Uterus (tissue), 2 donors: ENCODE data around the gene KRT2.

ENCODE experiments used
- POLR2A ChIP-seq, 2 donors: fragments of 450-650 bp; IDR thresholded peaks; one replicate each; pipeline ENCODE4 v1.6.1; 2016; ENCODE audit warnings: antibody characterized with exemption in 2 of 2, mild to moderate bottlenecking in 1 of 2, moderate library complexity in 1 of 2
- TF ChIP-seq, protein P1 (sequence below), 4 experiments: fragments of 200-600 bp in 2 of 4; fragments of 450-650 bp in 2 of 4; sonication (generic) in 2 of 4; IDR thresholded peaks; one replicate each; pipeline ENCODE4 v1.5.1; 2016 to 2019; ENCODE audit warnings: antibody characterized with exemption in 4 of 4, mild to moderate bottlenecking in 2 of 4, moderate library complexity in 1 of 4

DNA sequence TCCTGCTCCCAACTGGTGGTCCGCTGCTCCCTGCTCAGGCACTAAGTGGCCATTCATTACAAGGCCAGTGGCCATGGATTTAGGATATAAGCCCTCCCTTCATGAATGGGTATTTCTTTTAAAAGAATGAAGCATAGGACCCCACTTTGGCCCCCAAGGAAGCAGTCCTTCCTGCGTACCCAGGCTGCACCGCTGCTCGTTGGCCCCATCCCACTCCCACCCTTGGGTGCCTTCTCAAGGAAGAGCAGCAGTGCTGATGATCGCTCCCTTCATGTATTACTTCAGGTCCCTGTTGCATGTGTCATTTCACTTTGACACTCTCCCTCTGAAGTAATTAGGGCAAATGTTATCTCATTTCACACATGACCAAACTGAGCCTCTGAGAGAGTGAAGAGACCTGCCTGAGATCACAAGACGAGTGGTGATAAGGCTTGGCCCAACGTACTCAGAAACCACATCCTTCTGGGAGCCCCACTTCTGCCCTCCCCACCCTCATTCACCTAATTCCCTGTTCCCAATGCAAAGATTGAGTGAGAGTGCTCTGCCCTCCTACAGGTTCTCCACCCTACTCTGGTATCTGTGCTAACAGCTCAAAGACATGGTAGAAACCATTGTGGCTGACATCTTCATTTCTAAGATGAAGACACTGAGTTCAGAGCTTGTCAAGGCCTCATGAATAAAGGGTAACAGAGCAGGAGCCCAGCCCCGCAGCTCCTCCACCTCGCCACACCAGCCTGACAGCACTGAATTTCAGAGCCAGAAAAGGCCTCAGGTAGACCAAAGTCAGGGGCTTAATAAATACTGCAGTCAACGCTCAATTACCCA lies 10.3 kb upstream of the KRT2 start:
- TF ChIP-seq, protein P1, sequence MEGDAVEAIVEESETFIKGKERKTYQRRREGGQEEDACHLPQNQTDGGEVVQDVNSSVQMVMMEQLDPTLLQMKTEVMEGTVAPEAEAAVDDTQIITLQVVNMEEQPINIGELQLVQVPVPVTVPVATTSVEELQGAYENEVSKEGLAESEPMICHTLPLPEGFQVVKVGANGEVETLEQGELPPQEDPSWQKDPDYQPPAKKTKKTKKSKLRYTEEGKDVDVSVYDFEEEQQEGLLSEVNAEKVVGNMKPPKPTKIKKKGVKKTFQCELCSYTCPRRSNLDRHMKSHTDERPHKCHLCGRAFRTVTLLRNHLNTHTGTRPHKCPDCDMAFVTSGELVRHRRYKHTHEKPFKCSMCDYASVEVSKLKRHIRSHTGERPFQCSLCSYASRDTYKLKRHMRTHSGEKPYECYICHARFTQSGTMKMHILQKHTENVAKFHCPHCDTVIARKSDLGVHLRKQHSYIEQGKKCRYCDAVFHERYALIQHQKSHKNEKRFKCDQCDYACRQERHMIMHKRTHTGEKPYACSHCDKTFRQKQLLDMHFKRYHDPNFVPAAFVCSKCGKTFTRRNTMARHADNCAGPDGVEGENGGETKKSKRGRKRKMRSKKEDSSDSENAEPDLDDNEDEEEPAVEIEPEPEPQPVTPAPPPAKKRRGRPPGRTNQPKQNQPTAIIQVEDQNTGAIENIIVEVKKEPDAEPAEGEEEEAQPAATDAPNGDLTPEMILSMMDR (IDR thresholded peaks at IDR 0.05) = no peak
- TF ChIP-seq POLR2A (IDR thresholded peaks at IDR 0.05) = no peak
